Measurements from ENCODE around the gene ATP1B4. TPM values are rescaled to one million over a fixed set of nuclear protein-coding genes. Genes with fewer than 3 reads are reported as not detected.

Gene ATP1B4
- total RNA-seq, 2 donors from 2014 or later, result not detected

GRCh38 chrX:120377715-120378114 lies 15.8 kb downstream of the ATP1B4 start:
- no peaks in the 10 kb centered on the region for H3K36me3 ChIP-seq
- H3K27me3 ChIP-seq, result no peaks in the 10 kb centered on the region
- H3K9me3 ChIP-seq, result no peaks in the 10 kb centered on the region
- H3K4me1 ChIP-seq, result no peaks in the 10 kb centered on the region
- H3K9ac ChIP-seq (ENCODE audit: low read depth in 2 of 2, low read length in 2 of 2), result no peak overlapping the region
- H3K27ac ChIP-seq, result no peak overlapping the region
- TF ChIP-seq CTCF (IDR thresholded peaks at IDR 0.05), result no peak
- no peak for DNase-seq
- H3K4me3 ChIP-seq, result no peak overlapping the region
- intact Hi-C loops (cut with DNase I), result no loop called here

- TF ChIP-seq CTCF (IDR thresholded peaks at IDR 0.05), result no peak
Measured at GRCh38 chrX:120378570-120378969, 16.7 kb downstream of the ATP1B4 start.

GRCh38 chrX:120379937-120380681 lies 18.2 kb downstream of the ATP1B4 start:
- Histone ChIP-seq H3K4me1 (no peaks in the 10 kb centered on the region), H3K36me3 (no peaks in the 10 kb centered on the region), H3K27me3 (no peaks in the 10 kb centered on the region), H3K4me3 (no peak overlapping the region), H3K9me3 (no peaks in the 10 kb centered on the region), H3K9ac (ENCODE audit: low read depth in 2 of 2, low read length in 2 of 2) (no peak overlapping the region), H3K27ac (no peak overlapping the region)
- DNase-seq, result no peak
- no peak for TF ChIP-seq CTCF (IDR thresholded peaks at IDR 0.05)
- intact Hi-C loops (cut with DNase I), result loop anchor here (5.0 kb wide), 1 partner anchor 97 kb away; no protein-coding TSS in a partner anchor

More at GRCh38 chrX:120378570-120378969, 16.7 kb downstream of the ATP1B4 start:
- no peak overlapping the region for H3K9ac ChIP-seq (ENCODE audit: low read depth in 2 of 2, low read length in 2 of 2)
- no peaks in the 10 kb centered on the region for H3K27me3 ChIP-seq
- H3K4me1 ChIP-seq, result no peaks in the 10 kb centered on the region
- no peak overlapping the region for H3K4me3 ChIP-seq
- intact Hi-C loops (cut with DNase I), result no loop called here
- no peak for DNase-seq
- no peaks in the 10 kb centered on the region for H3K36me3 ChIP-seq
- no peak overlapping the region for H3K27ac ChIP-seq
- no peaks in the 10 kb centered on the region for H3K9me3 ChIP-seq

- no peak overlapping the region for H3K4me3 ChIP-seq
- H3K4me1 ChIP-seq, result no peaks in the 10 kb centered on the region
- H3K27ac ChIP-seq, result no peak overlapping the region
- no peak for DNase-seq
- TF ChIP-seq CTCF (IDR thresholded peaks at IDR 0.05), result no peak
- no peaks in the 10 kb centered on the region for H3K27me3 ChIP-seq
- no peaks in the 10 kb centered on the region for H3K36me3 ChIP-seq
- H3K9me3 ChIP-seq, result no peaks in the 10 kb centered on the region
- intact Hi-C loops (cut with DNase I), result loop anchor here (5.0 kb wide), 1 partner anchor 97 kb away; no protein-coding TSS in a partner anchor
- H3K9ac ChIP-seq (ENCODE audit: low read depth in 2 of 2, low read length in 2 of 2), result no peak overlapping the region
Measured at GRCh38 chrX:120380699-120381098, 18.8 kb downstream of the ATP1B4 start.

- intact Hi-C loops (cut with DNase I), result no loop called here
- Histone ChIP-seq H3K27ac (no peak overlapping the region), H3K4me1 (no peaks in the 10 kb centered on the region), H3K9me3 (no peaks in the 10 kb centered on the region), H3K27me3 (no peaks in the 10 kb centered on the region), H3K4me3 (no peak overlapping the region), H3K36me3 (no peaks in the 10 kb centered on the region), H3K9ac (ENCODE audit: low read depth in 2 of 2, low read length in 2 of 2) (no peak overlapping the region)
- no peak for DNase-seq
- no peak for TF ChIP-seq CTCF (IDR thresholded peaks at IDR 0.05)
Measured at GRCh38 chrX:120401301-120401700, 39.4 kb downstream of the ATP1B4 start.
